Retinal pigment epithelial cell (primary cell): ENCODE data around the gene CDH13.

Experiments
- DNase-seq: peaks from one replicate; pipeline ENCODE4 v3.0.0-alpha.2; 2010; ENCODE audit warnings: low read depth
- H3K4me3 ChIP-seq: 2 replicates; pipeline ENCODE4 v1.5.1; 2011; ENCODE audit warnings: mild to moderate bottlenecking, low read length, control low read depth, moderate library complexity
- TF ChIP-seq, protein P1 (sequence below): conservative IDR thresholded peaks from 2 replicates; pipeline ENCODE4 v1.5.1; 2011; ENCODE audit warnings: low read depth, low read length, control low read depth, inconsistent platforms

CDH13 gene

DNA sequence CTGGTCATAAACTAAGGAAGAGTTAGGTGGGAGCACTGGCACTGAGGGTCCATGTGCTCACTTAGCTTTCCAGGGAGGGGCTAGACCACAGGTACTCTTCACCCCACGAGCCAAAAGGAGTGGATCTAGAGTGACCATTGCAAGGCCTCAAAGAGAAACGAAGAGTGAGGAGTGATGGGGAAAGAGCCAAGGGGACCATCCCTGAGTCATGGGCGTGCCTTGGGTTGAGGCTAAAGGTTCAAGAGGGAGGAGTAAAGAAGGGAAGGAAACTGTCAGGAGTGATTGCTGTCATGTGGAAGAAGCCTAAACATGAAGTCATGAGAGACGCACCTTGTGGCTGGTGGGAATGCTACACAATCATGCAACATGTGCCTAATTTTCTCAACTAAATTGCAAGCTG, 141.0 kb downstream of the CDH13 start:
- no peak for DNase-seq
- H3K4me3 ChIP-seq: no peak overlapping the region
- TF ChIP-seq, protein P1, sequence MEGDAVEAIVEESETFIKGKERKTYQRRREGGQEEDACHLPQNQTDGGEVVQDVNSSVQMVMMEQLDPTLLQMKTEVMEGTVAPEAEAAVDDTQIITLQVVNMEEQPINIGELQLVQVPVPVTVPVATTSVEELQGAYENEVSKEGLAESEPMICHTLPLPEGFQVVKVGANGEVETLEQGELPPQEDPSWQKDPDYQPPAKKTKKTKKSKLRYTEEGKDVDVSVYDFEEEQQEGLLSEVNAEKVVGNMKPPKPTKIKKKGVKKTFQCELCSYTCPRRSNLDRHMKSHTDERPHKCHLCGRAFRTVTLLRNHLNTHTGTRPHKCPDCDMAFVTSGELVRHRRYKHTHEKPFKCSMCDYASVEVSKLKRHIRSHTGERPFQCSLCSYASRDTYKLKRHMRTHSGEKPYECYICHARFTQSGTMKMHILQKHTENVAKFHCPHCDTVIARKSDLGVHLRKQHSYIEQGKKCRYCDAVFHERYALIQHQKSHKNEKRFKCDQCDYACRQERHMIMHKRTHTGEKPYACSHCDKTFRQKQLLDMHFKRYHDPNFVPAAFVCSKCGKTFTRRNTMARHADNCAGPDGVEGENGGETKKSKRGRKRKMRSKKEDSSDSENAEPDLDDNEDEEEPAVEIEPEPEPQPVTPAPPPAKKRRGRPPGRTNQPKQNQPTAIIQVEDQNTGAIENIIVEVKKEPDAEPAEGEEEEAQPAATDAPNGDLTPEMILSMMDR: no peak

DNA sequence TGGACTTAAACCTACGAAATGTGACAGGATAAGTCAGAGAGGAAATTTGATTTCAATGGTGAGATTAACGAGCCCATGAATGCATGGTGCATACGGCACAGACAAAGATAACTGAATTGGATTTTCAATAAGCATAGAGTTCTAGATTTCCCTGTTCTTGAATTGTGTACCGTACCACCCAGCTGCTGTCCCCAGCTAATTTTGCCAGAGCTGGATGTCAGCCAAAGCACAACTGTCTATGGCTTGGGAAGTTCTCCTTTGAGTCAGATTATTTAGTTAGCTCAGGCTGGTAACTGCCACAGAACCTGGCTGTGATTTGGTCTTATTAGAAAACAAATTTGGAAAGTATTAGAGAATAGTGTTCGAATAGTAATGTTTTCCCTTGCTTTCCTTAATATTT, 143.1 kb downstream of the CDH13 start:
- H3K4me3 ChIP-seq: no peak overlapping the region
- DNase-seq: no peak
- TF ChIP-seq, protein P1: no peak

- DNase-seq: no peak
- H3K4me3 ChIP-seq: no peak overlapping the region
- TF ChIP-seq, protein P1: no peak
Observed at GRCh38 chr16:82772215-82772614, 145.4 kb downstream of the CDH13 start.

GRCh38 chr16:82773018-82773417, 146.2 kb downstream of the CDH13 start:
- no peak for DNase-seq
- H3K4me3 ChIP-seq: no peak overlapping the region
- TF ChIP-seq, protein P1: no peak

GRCh38 chr16:82776470-82777146, 149.8 kb downstream of the CDH13 start:
- H3K4me3 ChIP-seq: no peak overlapping the region
- TF ChIP-seq, protein P1: no peak
- DNase-seq: no peak

DNA sequence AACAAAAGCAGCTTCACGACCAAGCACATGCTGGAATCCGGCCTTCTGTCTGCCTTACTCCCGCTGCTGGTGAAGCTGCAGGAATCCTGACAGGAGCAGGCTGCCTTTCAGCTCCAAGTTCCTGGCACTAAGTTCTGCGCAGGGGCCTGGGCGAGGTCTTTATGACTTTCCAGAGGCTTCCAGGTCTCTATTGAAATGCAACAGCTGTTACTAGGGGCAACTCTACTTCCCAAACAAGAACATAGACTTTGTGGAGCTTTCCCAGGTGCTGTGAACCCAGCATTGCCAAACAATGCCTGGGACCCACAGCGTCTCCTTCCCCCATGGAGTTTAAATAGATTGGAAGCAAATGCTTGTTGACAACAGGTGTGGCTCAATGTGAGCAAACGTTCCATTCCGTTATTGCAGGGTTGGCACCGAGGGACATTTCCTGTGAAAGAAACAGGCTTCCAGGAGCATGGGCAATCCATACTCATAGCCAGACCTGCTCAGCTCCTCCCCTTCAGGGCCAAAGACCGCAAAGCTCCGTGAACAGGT, 156.0 kb downstream of the CDH13 start:
- TF ChIP-seq, protein P1: no peak

DNA sequence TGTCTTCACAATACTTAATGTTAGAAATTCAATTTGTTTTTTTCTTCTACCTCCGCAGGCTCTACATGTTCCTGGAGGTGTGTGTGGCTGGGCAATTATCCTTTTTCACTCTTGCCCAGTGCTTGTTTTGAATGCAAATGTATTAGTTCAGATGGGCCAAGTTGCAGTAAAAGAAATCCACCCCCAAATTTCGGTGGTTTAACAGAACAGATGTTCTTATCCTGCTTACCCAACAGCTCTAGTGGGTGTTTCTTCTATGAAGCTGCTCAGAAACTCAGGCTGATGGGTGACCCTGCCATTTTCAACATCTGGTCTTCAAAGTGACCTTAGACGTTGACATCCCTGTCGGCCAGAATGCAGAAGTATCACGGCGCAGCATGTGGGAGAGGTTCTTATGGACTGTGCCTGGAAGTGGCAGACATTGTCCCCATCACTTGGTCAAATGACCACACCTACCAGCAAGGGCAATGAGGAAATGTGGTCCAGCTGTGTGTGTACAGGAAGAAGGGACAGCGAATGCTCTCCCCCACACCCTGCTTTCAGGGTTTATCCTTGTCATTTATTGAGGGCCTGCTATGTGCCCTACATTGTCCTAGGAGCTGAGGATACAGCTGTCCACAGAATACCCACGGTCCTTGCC, 157.3 kb downstream of the CDH13 start:
- TF ChIP-seq, protein P1: no peak

More for the DNA sequence above, 156.0 kb downstream of the CDH13 start:
- no peak overlapping the region for H3K4me3 ChIP-seq
- no peak for DNase-seq

More for the DNA sequence above, 157.3 kb downstream of the CDH13 start:
- DNase-seq: no peak
- no peak overlapping the region for H3K4me3 ChIP-seq
